NK-92 treated with Interleukin-12 subunit alpha and Interleukin-12 subunit beta, amount 100 ng/mL, for 24 hours (cell line): ENCODE results near the gene ZC3H8.

Source experiments
- DNase-seq: peaks from one replicate; lab custom pipeline; 2025; lab: John Stamatoyannopoulos, UW

ZC3H8 gene

GRCh38 chr2:112164876-112165275 lies 90.0 kb downstream of the ZC3H8 start:
- DNase-seq: no peak

GRCh38 chr2:112163541-112163981 lies 91.3 kb downstream of the ZC3H8 start:
- no peak for DNase-seq

- no peak for DNase-seq
These were observed 91.9 kb downstream of the ZC3H8 start for GRCh38 chr2:112162956-112163355.

DNA sequence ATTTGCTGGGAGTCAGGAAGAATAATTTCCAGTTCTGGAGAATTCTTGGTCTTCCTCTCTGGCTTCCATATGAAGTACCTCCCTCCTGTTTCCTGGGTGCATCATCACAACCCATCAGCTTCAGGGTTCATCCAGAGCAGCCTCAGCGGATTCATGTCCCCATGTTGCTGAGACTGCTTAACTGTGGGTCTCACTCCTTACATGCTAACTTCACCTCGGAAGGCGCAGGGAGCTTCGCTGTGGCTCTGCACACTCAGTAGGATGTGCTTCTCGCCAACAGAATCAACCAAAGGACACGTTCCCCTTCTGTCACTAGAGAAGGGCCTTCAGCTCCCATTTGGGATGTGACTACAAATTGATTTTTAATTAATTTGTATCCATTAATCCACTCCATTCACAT lies 92.5 kb downstream of the ZC3H8 start:
- no peak for DNase-seq
